Measurements from ENCODE around the gene FMN1. TPM values are rescaled to one million over a fixed set of nuclear protein-coding genes. Genes with fewer than 3 reads are reported as not detected.

FMN1 gene
- total and polyA plus RNA-seq, 12 donors = 0.22 to 5.5 (median 3.3) TPM

- WGBS, 2 donors = 53 to 62% methylated on average over 1 of the region's 1 CpG
- no peak overlapping the region for H3K27ac ChIP-seq
- no peak for TF ChIP-seq CTCF (IDR thresholded peaks at IDR 0.05)
- intact Hi-C loops (cut with DNase I) = loop anchor here in 1 of 10 donors (10.0 kb wide), 1 partner anchor 595 kb away; no protein-coding TSS in a partner anchor
- H3K4me1 ChIP-seq = peaks cover 0 to 14% (median 0%) of the 10 kb centered on the region in 9 donors
- no peaks in the 10 kb centered on the region for H3K27me3 ChIP-seq
- DNase-seq (no peak), ATAC-seq (no peak)
- no peaks in the 10 kb centered on the region for H3K36me3 ChIP-seq
- no peaks in the 10 kb centered on the region for H3K9me3 ChIP-seq
- H3K4me3 ChIP-seq = no peak overlapping the region
Observed at GRCh38 chr15:33099739-33100138, 94.8 kb downstream of the FMN1 start.

GRCh38 chr15:33099213-33099612 lies 95.3 kb downstream of the FMN1 start:
- TF ChIP-seq CTCF (IDR thresholded peaks at IDR 0.05) = no peak
- DNase-seq (no peak), ATAC-seq (no peak)
- Histone ChIP-seq H3K27ac (no peak overlapping the region), H3K4me1 (peaks cover 0 to 15% (median 0%) of the 10 kb centered on the region in 9 donors), H3K36me3 (no peaks in the 10 kb centered on the region), H3K9me3 (no peaks in the 10 kb centered on the region), H3K27me3 (no peaks in the 10 kb centered on the region), H3K4me3 (no peak overlapping the region)
- 86 to 90% methylated on average over 3 of the region's 3 CpGs for WGBS, 2 donors
- intact Hi-C loops (cut with DNase I) = loop anchor here in 1 of 10 donors (10.0 kb wide), 1 partner anchor 596 kb away; no protein-coding TSS in a partner anchor

GRCh38 chr15:33098094-33099058 lies 96.1 kb downstream of the FMN1 start:
- DNase-seq (no peak), ATAC-seq (peak in 2 of 8 donors; percentile 44 to 57)
- no peaks in the 10 kb centered on the region for H3K36me3 ChIP-seq
- intact Hi-C loops (cut with DNase I) = loop anchor here in 1 of 10 donors (10.0 kb wide), 1 partner anchor 596 kb away; no protein-coding TSS in a partner anchor
- no peaks in the 10 kb centered on the region for H3K27me3 ChIP-seq
- no peak overlapping the region for H3K27ac ChIP-seq
- peaks cover 0 to 13% (median 0%) of the 10 kb centered on the region in 9 donors for H3K4me1 ChIP-seq
- no peak for TF ChIP-seq CTCF (IDR thresholded peaks at IDR 0.05)
- H3K4me3 ChIP-seq = no peak overlapping the region
- H3K9me3 ChIP-seq = no peaks in the 10 kb centered on the region
- 77 to 79% methylated on average over 7 of the region's 7 CpGs for WGBS, 2 donors

GRCh38 chr15:33096134-33096533 lies 98.4 kb downstream of the FMN1 start:
- 88 to 93% methylated on average over 3 of the region's 3 CpGs for WGBS, 2 donors
- DNase-seq = no peak
- Histone ChIP-seq H3K4me1 (peaks cover 0 to 26% (median 0%) of the 10 kb centered on the region in 9 donors), H3K27me3 (no peaks in the 10 kb centered on the region), H3K9me3 (no peaks in the 10 kb centered on the region), H3K27ac (no peak overlapping the region), H3K36me3 (no peaks in the 10 kb centered on the region), H3K4me3 (no peak overlapping the region)
- ATAC-seq = no peak
- no peak for TF ChIP-seq CTCF (IDR thresholded peaks at IDR 0.05)
- intact Hi-C loops (cut with DNase I) = loop anchor here in 1 of 10 donors (10.0 kb wide), 1 partner anchor 599 kb away; no protein-coding TSS in a partner anchor
